Smooth muscle cell (in vitro differentiated cells): ENCODE results near the gene DCUN1D1. TPM values are rescaled to one million over a fixed set of nuclear protein-coding genes. Genes with fewer than 3 reads are reported as not detected.

Experiments used
- DNase-seq: peaks from one replicate; lab custom pipeline; 2025; ENCODE audit not compliant: unreplicated experiment; lab: John Stamatoyannopoulos, UW
- H2AFZ ChIP-seq: fragments of 200-600 bp; sonication (generic); 2 replicates; pipeline ENCODE4 v1.6.0; 2016; ENCODE audit warnings: antibody characterized with exemption, low read depth, mild to moderate bottlenecking
- H3F3A ChIP-seq: fragments of 200-600 bp; sonication (generic); 2 replicates; pipeline ENCODE4 v1.6.0; 2017; ENCODE audit warnings: antibody characterized with exemption, low read depth
- H3K27ac ChIP-seq: fragments of 200-600 bp; sonication (generic); 2 replicates; pipeline ENCODE4 v1.5.1; 2016; ENCODE audit warnings: low read depth, mild to moderate bottlenecking
- H3K27me3 ChIP-seq: fragments of 200-600 bp; sonication (generic); 2 replicates; pipeline ENCODE4 v1.6.1; 2016; ENCODE audit warnings: low read depth, mild to moderate bottlenecking
- H3K36me3 ChIP-seq: fragments of 200-600 bp; sonication (generic); 2 replicates; pipeline ENCODE4 v1.5.1; 2016; ENCODE audit warnings: low read depth
- H3K4me1 ChIP-seq: fragments of 200-600 bp; sonication (generic); 2 replicates; pipeline ENCODE4 v1.5.1; 2016; ENCODE audit warnings: low read depth
- H3K4me2 ChIP-seq: fragments of 200-600 bp; sonication (generic); 2 replicates; pipeline ENCODE4 v1.6.0; 2016; ENCODE audit warnings: mild to moderate bottlenecking
- H3K4me3 ChIP-seq: fragments of 200-600 bp; sonication (generic); 2 replicates; pipeline ENCODE4 v1.5.1; 2016; ENCODE audit warnings: mild to moderate bottlenecking
- H3K79me2 ChIP-seq: fragments of 200-600 bp; sonication (generic); 2 replicates; pipeline ENCODE4 v1.6.0; 2016; ENCODE audit warnings: low read depth, mild to moderate bottlenecking
- H3K9ac ChIP-seq: fragments of 200-600 bp; sonication (generic); 2 replicates; pipeline ENCODE4 v1.6.0; 2016; ENCODE audit warnings: low read depth
- H3K9me3 ChIP-seq: fragments of 200-600 bp; sonication (generic); replicated peaks from 2 replicates; pipeline ENCODE4 v1.5.1; 2016; ENCODE audit warnings: low read depth
- H4K20me1 ChIP-seq: fragments of 200-600 bp; sonication (generic); 2 replicates; pipeline ENCODE4 v1.6.0; 2016; ENCODE audit warnings: low read depth
- WGBS: methylation state at CpG from one replicate; pipeline ENCODE4 v1.1.7; 2016; ENCODE audit warnings: low lambda C conversion rate; 5-methylcytosine and 5-hydroxymethylcytosine counted together
- polyA plus RNA-seq: library from polyadenylated mRNA; unstranded; fragments of >200 nt; fragmentation: Nextera tagmentation; extraction: Ambion mirVana; gene quantifications from 2 replicates; pipeline ENCODE4 v1.2.1, GENCODE V29; 2016
- total RNA-seq: library from RNA; depleted of rRNA; stranded (reverse); fragments of >200 nt; gene quantifications from 2 replicates; pipeline ENCODE4 v1.2.3, GENCODE V29; 2014
- TF ChIP-seq, protein P1 (sequence below): fragments of 200-600 bp; sonication (generic); IDR thresholded peaks from 2 replicates; pipeline ENCODE4 v1.5.1; 2017; ENCODE audit warnings: borderline replicate concordance, mild to moderate bottlenecking, antibody characterized with exemption; ENCODE audit not compliant: insufficient read depth, poor library complexity, severe bottlenecking

The DCUN1D1 gene
- total and polyA plus RNA-seq, 2 experiments from 2014 or later = 14.4 to 25.7 TPM

GRCh38 chr3:183018421-183019192 lies 38.3 kb upstream of the DCUN1D1 start:
- 96% methylated on average over 3 of the region's 3 CpGs for WGBS
- no peak overlapping the region for H3K4me2 ChIP-seq
- H3K4me3 ChIP-seq = no peak overlapping the region
- no peaks in the 10 kb centered on the region for H4K20me1 ChIP-seq
- H3K36me3 ChIP-seq = peaks cover 10% of the 10 kb centered on the region
- no peaks in the 10 kb centered on the region for H3K9me3 ChIP-seq
- no peak for DNase-seq
- H3K27me3 ChIP-seq = no peaks in the 10 kb centered on the region
- no peak overlapping the region for H2AFZ ChIP-seq
- TF ChIP-seq, protein P1, sequence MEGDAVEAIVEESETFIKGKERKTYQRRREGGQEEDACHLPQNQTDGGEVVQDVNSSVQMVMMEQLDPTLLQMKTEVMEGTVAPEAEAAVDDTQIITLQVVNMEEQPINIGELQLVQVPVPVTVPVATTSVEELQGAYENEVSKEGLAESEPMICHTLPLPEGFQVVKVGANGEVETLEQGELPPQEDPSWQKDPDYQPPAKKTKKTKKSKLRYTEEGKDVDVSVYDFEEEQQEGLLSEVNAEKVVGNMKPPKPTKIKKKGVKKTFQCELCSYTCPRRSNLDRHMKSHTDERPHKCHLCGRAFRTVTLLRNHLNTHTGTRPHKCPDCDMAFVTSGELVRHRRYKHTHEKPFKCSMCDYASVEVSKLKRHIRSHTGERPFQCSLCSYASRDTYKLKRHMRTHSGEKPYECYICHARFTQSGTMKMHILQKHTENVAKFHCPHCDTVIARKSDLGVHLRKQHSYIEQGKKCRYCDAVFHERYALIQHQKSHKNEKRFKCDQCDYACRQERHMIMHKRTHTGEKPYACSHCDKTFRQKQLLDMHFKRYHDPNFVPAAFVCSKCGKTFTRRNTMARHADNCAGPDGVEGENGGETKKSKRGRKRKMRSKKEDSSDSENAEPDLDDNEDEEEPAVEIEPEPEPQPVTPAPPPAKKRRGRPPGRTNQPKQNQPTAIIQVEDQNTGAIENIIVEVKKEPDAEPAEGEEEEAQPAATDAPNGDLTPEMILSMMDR = no peak
- H3K79me2 ChIP-seq = no peaks in the 10 kb centered on the region
- H3K27ac ChIP-seq = no peak overlapping the region
- no peaks in the 10 kb centered on the region for H3F3A ChIP-seq
- no peaks in the 10 kb centered on the region for H3K4me1 ChIP-seq
- no peak overlapping the region for H3K9ac ChIP-seq

- Histone ChIP-seq H3K36me3 (peaks cover 10% of the 10 kb centered on the region), H3K9me3 (no peaks in the 10 kb centered on the region), H3K9ac (no peak overlapping the region), H3K4me3 (no peak overlapping the region), H2AFZ (no peak overlapping the region), H3K4me2 (no peak overlapping the region), H3K27ac (no peak overlapping the region), H3F3A (no peaks in the 10 kb centered on the region), H4K20me1 (no peaks in the 10 kb centered on the region), H3K4me1 (no peaks in the 10 kb centered on the region), H3K79me2 (no peaks in the 10 kb centered on the region), H3K27me3 (no peaks in the 10 kb centered on the region)
- WGBS = 93% methylated on average over 2 of the region's 2 CpGs
- TF ChIP-seq, protein P1 = no peak
- DNase-seq = no peak
Observed at GRCh38 chr3:183015185-183015584, 34.8 kb upstream of the DCUN1D1 start.

DNA sequence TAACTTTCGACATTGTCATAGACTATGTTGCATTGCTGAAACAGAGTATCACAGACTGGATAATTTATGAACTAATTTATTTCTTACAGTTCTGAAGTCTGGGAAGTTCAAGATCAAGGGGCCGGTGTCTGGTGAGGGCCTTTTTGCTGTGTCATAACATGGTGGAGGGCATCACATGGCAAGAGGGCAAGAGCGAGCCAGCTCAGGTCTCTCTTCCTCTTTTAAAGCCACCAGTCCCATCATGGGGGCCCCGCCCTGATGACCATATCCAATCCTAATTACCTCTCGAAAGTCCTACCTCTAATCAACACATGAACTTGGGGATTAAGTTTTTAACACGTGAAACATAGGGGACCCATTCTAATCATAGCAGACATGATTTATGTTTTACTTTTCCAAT lies 33.5 kb upstream of the DCUN1D1 start:
- Histone ChIP-seq H4K20me1 (no peaks in the 10 kb centered on the region), H3K4me1 (no peaks in the 10 kb centered on the region), H3K9ac (no peak overlapping the region), H3K27me3 (no peaks in the 10 kb centered on the region), H3K4me3 (no peak overlapping the region), H3K36me3 (peaks cover 10% of the 10 kb centered on the region), H3K79me2 (no peaks in the 10 kb centered on the region), H3K9me3 (no peaks in the 10 kb centered on the region), H3K27ac (no peak overlapping the region), H3K4me2 (no peak overlapping the region), H2AFZ (no peak overlapping the region), H3F3A (no peaks in the 10 kb centered on the region)
- DNase-seq = no peak
- WGBS = 94% methylated on average over 6 of the region's 6 CpGs
- TF ChIP-seq, protein P1 = no peak

- H3K9ac ChIP-seq = no peak overlapping the region
- H3K79me2 ChIP-seq = no peaks in the 10 kb centered on the region
- 94% methylated on average over 5 of the region's 5 CpGs for WGBS
- H3K27me3 ChIP-seq = no peaks in the 10 kb centered on the region
- H3K4me2 ChIP-seq = no peak overlapping the region
- H3K4me3 ChIP-seq = no peak overlapping the region
- DNase-seq = no peak
- H3K36me3 ChIP-seq = peaks cover 10% of the 10 kb centered on the region
- H4K20me1 ChIP-seq = no peaks in the 10 kb centered on the region
- no peaks in the 10 kb centered on the region for H3K4me1 ChIP-seq
- H3F3A ChIP-seq = no peaks in the 10 kb centered on the region
- TF ChIP-seq, protein P1 = no peak
- H3K9me3 ChIP-seq = no peaks in the 10 kb centered on the region
- H3K27ac ChIP-seq = no peak overlapping the region
- H2AFZ ChIP-seq = no peak overlapping the region
Observed at GRCh38 chr3:183013074-183013473, 32.7 kb upstream of the DCUN1D1 start.
